Measurements from ENCODE around the gene WWC2. TPM values are rescaled to one million over a fixed set of nuclear protein-coding genes. Genes with fewer than 3 reads are reported as not detected.
A peak's percentile ranks its signal among the peaks of the same experiment; 100 is the strongest.

WWC2 gene
- total RNA-seq, 1 experiment from 2014 or later, result 39.1 TPM

DNA sequence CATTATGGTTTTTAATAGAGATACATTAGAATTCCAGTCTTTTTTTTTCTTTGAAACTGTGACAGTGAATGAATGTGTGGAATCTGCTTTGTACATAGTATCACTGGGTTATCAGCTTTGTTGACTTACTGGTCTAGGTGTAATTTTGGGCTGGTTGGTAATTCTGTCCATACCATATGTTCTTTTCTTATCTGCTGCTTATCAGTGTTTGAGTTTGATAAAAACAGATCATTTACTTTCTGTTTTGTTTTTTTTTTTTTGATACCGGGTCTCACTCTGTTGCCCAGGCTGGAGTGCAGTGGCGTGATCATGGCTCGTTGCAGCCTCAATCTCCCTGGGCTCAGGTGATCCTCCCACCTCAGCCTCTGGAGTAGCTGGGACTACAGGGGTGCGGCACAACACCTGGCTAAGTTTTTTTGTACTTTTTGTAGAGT lies 12.4 kb downstream of the WWC2 start (continued):
- TF ChIP-seq, protein P1, sequence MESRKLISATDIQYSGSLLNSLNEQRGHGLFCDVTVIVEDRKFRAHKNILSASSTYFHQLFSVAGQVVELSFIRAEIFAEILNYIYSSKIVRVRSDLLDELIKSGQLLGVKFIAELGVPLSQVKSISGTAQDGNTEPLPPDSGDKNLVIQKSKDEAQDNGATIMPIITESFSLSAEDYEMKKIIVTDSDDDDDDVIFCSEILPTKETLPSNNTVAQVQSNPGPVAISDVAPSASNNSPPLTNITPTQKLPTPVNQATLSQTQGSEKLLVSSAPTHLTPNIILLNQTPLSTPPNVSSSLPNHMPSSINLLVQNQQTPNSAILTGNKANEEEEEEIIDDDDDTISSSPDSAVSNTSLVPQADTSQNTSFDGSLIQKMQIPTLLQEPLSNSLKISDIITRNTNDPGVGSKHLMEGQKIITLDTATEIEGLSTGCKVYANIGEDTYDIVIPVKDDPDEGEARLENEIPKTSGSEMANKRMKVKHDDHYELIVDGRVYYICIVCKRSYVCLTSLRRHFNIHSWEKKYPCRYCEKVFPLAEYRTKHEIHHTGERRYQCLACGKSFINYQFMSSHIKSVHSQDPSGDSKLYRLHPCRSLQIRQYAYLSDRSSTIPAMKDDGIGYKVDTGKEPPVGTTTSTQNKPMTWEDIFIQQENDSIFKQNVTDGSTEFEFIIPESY (IDR thresholded peaks at IDR 0.05; ENCODE audit: extremely low read depth, insufficient replicate concordance, low read length), result no peak
- no peak for TF ChIP-seq JUND (IDR thresholded peaks at IDR 0.05)

DNA sequence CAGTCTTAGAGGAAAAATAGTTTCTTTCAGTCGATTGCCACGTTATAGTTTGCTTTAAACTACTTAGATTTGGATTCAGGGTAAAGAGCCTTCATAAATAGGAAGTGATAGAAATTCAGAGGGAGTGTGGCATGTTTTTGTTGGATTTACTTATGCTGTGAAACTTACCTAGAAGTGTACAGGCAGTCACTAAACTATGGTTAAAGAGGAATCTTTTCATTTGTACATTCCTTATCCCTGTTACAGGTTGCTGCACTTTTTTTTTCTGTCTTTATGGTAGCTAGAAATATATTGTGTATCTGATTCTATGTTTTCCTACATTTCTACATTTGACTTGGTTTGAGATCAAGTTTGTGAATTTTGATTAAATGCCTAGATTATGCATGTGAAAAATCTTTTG lies 19.1 kb downstream of the WWC2 start:
- no TSS peak for BruUV-seq (replicated peaks)
- Histone ChIP-seq H3K9ac (ENCODE audit: low read length) (no peak overlapping the region), H3K27me3 (ENCODE audit: insufficient read depth, low read length) (no peaks in the 10 kb centered on the region), H3K4me3 (replicated peaks in 1 of 2; ENCODE audit: low read depth in 1 of 2, low read length in 2 of 2) (no peak overlapping the region), H3K4me1 (ENCODE audit: control insufficient read depth in 1 of 2, insufficient read depth in 2 of 2, low read length in 2 of 2) (peaks cover 0 to 17% of the 10 kb centered on the region in 2 experiments; a peak in 2 of 4 replicates), H4K20me1 (ENCODE audit: insufficient read depth) (peaks cover 10% of the 10 kb centered on the region; the same call in 1 of the 2 replicates), H3K27ac (ENCODE audit: low read depth, low read length) (no peak overlapping the region), H3K36me3 (ENCODE audit: control insufficient read depth in 1 of 2, insufficient read depth in 2 of 2, low read length in 2 of 2) (no peaks in the 10 kb centered on the region), H3K79me2 (ENCODE audit: insufficient read depth, low read length) (peaks cover 99% of the 10 kb centered on the region), H3K4me2 (ENCODE audit: low read length) (peak overlapping the region; percentile 27), H3K9me2 (ENCODE audit: insufficient read depth) (no peaks in the 10 kb centered on the region), H3K9me3 (ENCODE audit: control insufficient read depth in 1 of 2, insufficient read depth in 1 of 2, low read depth in 1 of 2, low read length in 2 of 2) (no peaks in the 10 kb centered on the region), H2AFZ (ENCODE audit: low read depth, low read length, poor library complexity, severe bottlenecking) (no peak overlapping the region)
- ChIA-PET RAD21 (ENCODE audit: low non-redundant PET in 1 of 2, low total read pairs in 2 of 2, uncharacterized antibody in 2 of 2, unreplicated experiment in 2 of 2) (no interaction called here), POLR2A (no interaction called here), CTCF (no interaction called here)
- ATAC-seq (no peak), DNase-seq (ENCODE audit: low read depth, low spot score) (no peak)
- intact Hi-C loops (cut with micrococcal nuclease), result no loop called here
- no peak for TF ChIP-seq EZH2 (IDR thresholded peaks at IDR 0.05)
- TF ChIP-seq YY1 (IDR thresholded peaks at IDR 0.05; ENCODE audit: extremely low read depth, insufficient replicate concordance, low read depth, low read length), result no peak
- TF ChIP-seq, protein P2, sequence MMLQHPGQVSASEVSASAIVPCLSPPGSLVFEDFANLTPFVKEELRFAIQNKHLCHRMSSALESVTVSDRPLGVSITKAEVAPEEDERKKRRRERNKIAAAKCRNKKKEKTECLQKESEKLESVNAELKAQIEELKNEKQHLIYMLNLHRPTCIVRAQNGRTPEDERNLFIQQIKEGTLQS (IDR thresholded peaks at IDR 0.05), result no peak
- TF ChIP-seq, protein P3, sequence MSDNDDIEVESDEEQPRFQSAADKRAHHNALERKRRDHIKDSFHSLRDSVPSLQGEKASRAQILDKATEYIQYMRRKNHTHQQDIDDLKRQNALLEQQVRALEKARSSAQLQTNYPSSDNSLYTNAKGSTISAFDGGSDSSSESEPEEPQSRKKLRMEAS (IDR thresholded peaks at IDR 0.05), result no peak
- no peak for TF ChIP-seq ZNF274 (IDR thresholded peaks at IDR 0.05; ENCODE audit: low read depth, low read length)
- no peak for TF ChIP-seq SIN3A (IDR thresholded peaks at IDR 0.05; ENCODE audit: low read depth)
- TF ChIP-seq, protein P4, sequence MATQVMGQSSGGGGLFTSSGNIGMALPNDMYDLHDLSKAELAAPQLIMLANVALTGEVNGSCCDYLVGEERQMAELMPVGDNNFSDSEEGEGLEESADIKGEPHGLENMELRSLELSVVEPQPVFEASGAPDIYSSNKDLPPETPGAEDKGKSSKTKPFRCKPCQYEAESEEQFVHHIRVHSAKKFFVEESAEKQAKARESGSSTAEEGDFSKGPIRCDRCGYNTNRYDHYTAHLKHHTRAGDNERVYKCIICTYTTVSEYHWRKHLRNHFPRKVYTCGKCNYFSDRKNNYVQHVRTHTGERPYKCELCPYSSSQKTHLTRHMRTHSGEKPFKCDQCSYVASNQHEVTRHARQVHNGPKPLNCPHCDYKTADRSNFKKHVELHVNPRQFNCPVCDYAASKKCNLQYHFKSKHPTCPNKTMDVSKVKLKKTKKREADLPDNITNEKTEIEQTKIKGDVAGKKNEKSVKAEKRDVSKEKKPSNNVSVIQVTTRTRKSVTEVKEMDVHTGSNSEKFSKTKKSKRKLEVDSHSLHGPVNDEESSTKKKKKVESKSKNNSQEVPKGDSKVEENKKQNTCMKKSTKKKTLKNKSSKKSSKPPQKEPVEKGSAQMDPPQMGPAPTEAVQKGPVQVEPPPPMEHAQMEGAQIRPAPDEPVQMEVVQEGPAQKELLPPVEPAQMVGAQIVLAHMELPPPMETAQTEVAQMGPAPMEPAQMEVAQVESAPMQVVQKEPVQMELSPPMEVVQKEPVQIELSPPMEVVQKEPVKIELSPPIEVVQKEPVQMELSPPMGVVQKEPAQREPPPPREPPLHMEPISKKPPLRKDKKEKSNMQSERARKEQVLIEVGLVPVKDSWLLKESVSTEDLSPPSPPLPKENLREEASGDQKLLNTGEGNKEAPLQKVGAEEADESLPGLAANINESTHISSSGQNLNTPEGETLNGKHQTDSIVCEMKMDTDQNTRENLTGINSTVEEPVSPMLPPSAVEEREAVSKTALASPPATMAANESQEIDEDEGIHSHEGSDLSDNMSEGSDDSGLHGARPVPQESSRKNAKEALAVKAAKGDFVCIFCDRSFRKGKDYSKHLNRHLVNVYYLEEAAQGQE (IDR thresholded peaks at IDR 0.05; ENCODE audit: low read depth), result no peak
- TF ChIP-seq, protein P1 (IDR thresholded peaks at IDR 0.05; ENCODE audit: extremely low read depth, insufficient replicate concordance, low read length), result no peak
- TF ChIP-seq ZFX (IDR thresholded peaks at IDR 0.05), result no peak
- TF ChIP-seq SP1 (IDR thresholded peaks at IDR 0.05; ENCODE audit: low read depth), result no peak
- TF ChIP-seq SRF (IDR thresholded peaks at IDR 0.05; ENCODE audit: low read depth), result no peak
- no peak for TF ChIP-seq CEBPB (IDR thresholded peaks at IDR 0.05; ENCODE audit: low read depth)
- no peak for TF ChIP-seq POLR2A (IDR thresholded peaks at IDR 0.05; ENCODE audit: borderline replicate concordance, extremely low read depth, insufficient read depth, insufficient read length)
- no peak for TF ChIP-seq EGR1 (IDR thresholded peaks at IDR 0.05; ENCODE audit: low read depth)
- no peak for TF ChIP-seq ELF1 (IDR thresholded peaks at IDR 0.05; ENCODE audit: borderline replicate concordance, low read depth)
